Keratinocyte (primary cell): ENCODE measurements around the gene CERKL. TPM values are rescaled to one million over a fixed set of nuclear protein-coding genes. Genes with fewer than 3 reads are reported as not detected.
A peak's percentile ranks its signal among the peaks of the same experiment; 100 is the strongest.

Experiments
- DNase-seq: peaks from one replicate; pipeline ENCODE4 v3.0.0-alpha.2; 2011; ENCODE audit warnings: low read depth, missing footprints, low spot score
- FAIRE-seq: peaks from 2 replicates; lab custom pipeline; 2011; peaks lifted over from hg19 to GRCh38; lab: Jason Lieb, UNC
- H2AFZ ChIP-seq: 2 replicates; pipeline ENCODE4 v1.6.0; 2012; ENCODE audit warnings: low read length, control low read depth, inconsistent platforms; ENCODE audit not compliant: control insufficient read depth
- H3K27ac ChIP-seq: 2 replicates; pipeline ENCODE4 v1.5.1; 2011; ENCODE audit warnings: low read length; ENCODE audit not compliant: control insufficient read depth, insufficient read depth
- H3K27me3 ChIP-seq: 3 replicates; pipeline ENCODE4 v1.6.0; 2011; ENCODE audit warnings: low read length; ENCODE audit not compliant: control insufficient read depth, insufficient read depth; ENCODE audit errors: extremely low read depth
- H3K36me3 ChIP-seq, 2 experiments: 2 replicates in 1 of 2; 3 replicates in 1 of 2; pipeline ENCODE4 v1.5.1; 2011; ENCODE audit warnings: low read length in 2 of 2, mild to moderate bottlenecking in 1 of 2; ENCODE audit not compliant: control insufficient read depth in 2 of 2, insufficient read depth in 2 of 2; ENCODE audit errors: extremely low read depth in 1 of 2
- H3K4me1 ChIP-seq: 3 replicates; pipeline ENCODE4 v1.5.1; 2011; ENCODE audit warnings: low read length; ENCODE audit not compliant: control insufficient read depth, insufficient read depth; ENCODE audit errors: extremely low read depth
- H3K4me2 ChIP-seq: 3 replicates; pipeline ENCODE4 v1.6.0; 2011; ENCODE audit warnings: low read depth, low read length; ENCODE audit not compliant: control insufficient read depth, insufficient read depth; ENCODE audit errors: extremely low read depth
- H3K4me3 ChIP-seq, 3 experiments: fragments of 200-600 bp in 1 of 3; sonication (generic) in 1 of 3; 2 replicates in 2 of 3; 3 replicates in 1 of 3; pipeline ENCODE4 v1.5.1; 2011 to 2016; ENCODE audit warnings: low read length in 3 of 3, mild to moderate bottlenecking in 3 of 3, control low read depth in 2 of 3, inconsistent platforms in 1 of 3, low read depth in 1 of 3, mixed read lengths in 1 of 3, mixed run types in 1 of 3, moderate library complexity in 1 of 3; ENCODE audit not compliant: control insufficient read depth in 2 of 3, insufficient read depth in 2 of 3; ENCODE audit errors: extremely low read depth in 1 of 3
- H3K79me2 ChIP-seq: 2 replicates; pipeline ENCODE4 v1.6.0; 2012; ENCODE audit warnings: low read length; ENCODE audit not compliant: control insufficient read depth, insufficient read depth
- H3K9ac ChIP-seq: 3 replicates; pipeline ENCODE4 v1.6.0; 2011; ENCODE audit warnings: low read length; ENCODE audit not compliant: control insufficient read depth, insufficient read depth; ENCODE audit errors: extremely low read depth
- H3K9me1 ChIP-seq: 3 replicates; pipeline ENCODE4 v1.6.0; 2011; ENCODE audit warnings: low read length; ENCODE audit not compliant: control insufficient read depth, insufficient read depth; ENCODE audit errors: extremely low read depth
- H3K9me3 ChIP-seq: 2 replicates; pipeline ENCODE4 v1.5.1; 2012; ENCODE audit warnings: low read depth, low read length; ENCODE audit not compliant: control insufficient read depth
- H4K20me1 ChIP-seq: 3 replicates; pipeline ENCODE4 v1.6.0; 2011; ENCODE audit warnings: low read length; ENCODE audit not compliant: control insufficient read depth, insufficient read depth; ENCODE audit errors: extremely low read depth
- EZH2 ChIP-seq: IDR thresholded peaks from one replicate; pipeline ENCODE4 v1.6.1; 2012; ENCODE audit warnings: inconsistent platforms, mild to moderate bottlenecking, low read length, moderate library complexity
- dilution Hi-C: fragments of 300-500 bp; cut with MboI; formaldehyde crosslinking; loops from one replicate; pipeline ENCODE4 v1.7.0; 2020; ENCODE audit warnings: low sequenced_read_pairs; ENCODE audit not compliant: extremely low pct_ligation_motif_present
- polyA plus RNA-seq, 5 experiments: library from polyadenylated mRNA; depleted of rRNA in 3 of 5; stranded (reverse) in 3 of 5; stranded (forward) in 1 of 5; unstranded in 1 of 5; fragments of >200 nt; gene quantifications; 1 replicate in 1 of 5; 2 replicates in 3 of 5; 3 replicates in 1 of 5; pipeline versions ENCODE4 v1.2.1 to v1.2.3, GENCODE V29; 2011 to 2012; ENCODE audit warnings: missing spikeins in 2 of 5, low read depth in 1 of 5, low replicate concordance in 1 of 5
- TF ChIP-seq, protein P1 (sequence below), 3 experiments: IDR thresholded peaks in 1 of 3; conservative IDR thresholded peaks in 1 of 3; optimal IDR thresholded peaks in 1 of 3; 2 replicates in 2 of 3; 3 replicates in 1 of 3; pipeline versions ENCODE3 to v1.5.1; 2011; ENCODE audit warnings: low read length in 3 of 3, mild to moderate bottlenecking in 3 of 3, moderate library complexity in 2 of 3, control low read depth in 1 of 3, inconsistent platforms in 1 of 3; ENCODE audit not compliant: insufficient read depth in 2 of 3; ENCODE audit errors: extremely low read depth in 1 of 3

The CERKL gene
- polyA plus RNA-seq, 1 donor (not counting 4 experiments of a cell fraction or from before 2014, with no cell fraction given), result 0.03 TPM

DNA sequence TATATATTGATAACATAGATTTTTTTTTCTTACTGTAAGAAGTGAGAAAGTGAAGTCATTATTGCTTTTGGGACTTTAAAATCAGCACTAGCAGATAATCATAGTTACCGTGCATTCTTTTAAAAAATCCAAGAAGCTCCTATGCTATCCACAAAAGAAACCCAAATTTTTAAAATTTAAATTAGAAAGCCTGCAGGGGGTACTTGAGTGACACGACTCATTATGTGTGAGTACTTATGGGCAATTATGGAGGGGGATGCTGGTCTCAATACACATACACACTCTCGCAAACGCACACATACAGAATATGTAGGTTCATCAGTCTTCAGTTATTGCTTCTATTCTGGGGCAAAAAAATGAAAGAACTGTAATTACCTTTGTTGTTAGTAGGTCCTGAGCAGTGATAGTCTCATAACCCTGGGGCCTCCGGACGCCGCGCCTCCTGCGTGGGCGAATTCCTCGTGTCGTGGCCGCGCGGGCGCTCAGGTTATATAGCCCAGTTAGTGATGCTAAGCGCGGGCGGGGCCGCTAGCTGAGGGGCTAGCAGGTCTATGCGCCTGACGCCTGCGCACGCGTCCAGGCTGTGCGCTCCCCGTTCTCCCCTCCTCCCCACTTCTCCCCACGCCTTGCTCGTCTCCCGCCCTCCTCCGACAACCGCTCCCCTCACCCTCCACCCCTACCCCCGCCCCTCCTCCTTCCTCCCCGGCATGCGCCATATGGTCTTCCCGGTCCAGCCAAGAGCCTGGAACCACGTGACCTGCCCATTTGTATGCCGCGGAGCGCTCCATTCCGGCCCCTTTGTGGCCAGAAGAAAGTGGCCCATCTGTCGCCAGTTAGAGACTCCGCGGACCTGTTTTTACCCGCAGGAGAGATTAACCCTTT lies 23.4 kb upstream of the CERKL start, which contains the start of gene NEUROD1:
NEUROD1 (minus strand) TSS at position 463 of the 882 bp plus-strand sequence. CDS start 1,657 bp downstream, outside the sequence.
- H4K20me1 ChIP-seq, result no peaks in the 10 kb centered on the region
- no peak for TF ChIP-seq EZH2
- TF ChIP-seq, protein P1, sequence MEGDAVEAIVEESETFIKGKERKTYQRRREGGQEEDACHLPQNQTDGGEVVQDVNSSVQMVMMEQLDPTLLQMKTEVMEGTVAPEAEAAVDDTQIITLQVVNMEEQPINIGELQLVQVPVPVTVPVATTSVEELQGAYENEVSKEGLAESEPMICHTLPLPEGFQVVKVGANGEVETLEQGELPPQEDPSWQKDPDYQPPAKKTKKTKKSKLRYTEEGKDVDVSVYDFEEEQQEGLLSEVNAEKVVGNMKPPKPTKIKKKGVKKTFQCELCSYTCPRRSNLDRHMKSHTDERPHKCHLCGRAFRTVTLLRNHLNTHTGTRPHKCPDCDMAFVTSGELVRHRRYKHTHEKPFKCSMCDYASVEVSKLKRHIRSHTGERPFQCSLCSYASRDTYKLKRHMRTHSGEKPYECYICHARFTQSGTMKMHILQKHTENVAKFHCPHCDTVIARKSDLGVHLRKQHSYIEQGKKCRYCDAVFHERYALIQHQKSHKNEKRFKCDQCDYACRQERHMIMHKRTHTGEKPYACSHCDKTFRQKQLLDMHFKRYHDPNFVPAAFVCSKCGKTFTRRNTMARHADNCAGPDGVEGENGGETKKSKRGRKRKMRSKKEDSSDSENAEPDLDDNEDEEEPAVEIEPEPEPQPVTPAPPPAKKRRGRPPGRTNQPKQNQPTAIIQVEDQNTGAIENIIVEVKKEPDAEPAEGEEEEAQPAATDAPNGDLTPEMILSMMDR (optimal IDR thresholded peaks at IDR 0.05 in 1 of 3, IDR thresholded peaks at IDR 0.05 in 1 of 3, conservative IDR thresholded peaks at IDR 0.05 in 1 of 3; ENCODE audit: extremely low read depth in 1 of 3, insufficient read depth in 2 of 3, low read length in 3 of 3), result no peak
- no peak within 1 kb of the TSS for H2AFZ ChIP-seq
- no peak for FAIRE-seq
- dilution Hi-C loops, result no loop called here
- H3K9me1 ChIP-seq, result no peaks in the 10 kb centered on the region
- H3K4me1 ChIP-seq, result peaks cover 6% of the 10 kb centered on the region
- no peak for DNase-seq
- H3K9ac ChIP-seq, result no peak within 1 kb of the TSS
- no peaks in the 10 kb centered on the region for H3K36me3 ChIP-seq
- no peak within 1 kb of the TSS for H3K27ac ChIP-seq
- H3K4me3 ChIP-seq, result peak within 1 kb of the TSS in 1 of 3 experiments; percentile 17
- no peaks in the 10 kb centered on the region for H3K9me3 ChIP-seq
- peaks cover 78% of the 10 kb centered on the region for H3K27me3 ChIP-seq
- H3K79me2 ChIP-seq, result no peaks in the 10 kb centered on the region
- H3K4me2 ChIP-seq, result peak within 1 kb of the TSS; percentile 59

DNA sequence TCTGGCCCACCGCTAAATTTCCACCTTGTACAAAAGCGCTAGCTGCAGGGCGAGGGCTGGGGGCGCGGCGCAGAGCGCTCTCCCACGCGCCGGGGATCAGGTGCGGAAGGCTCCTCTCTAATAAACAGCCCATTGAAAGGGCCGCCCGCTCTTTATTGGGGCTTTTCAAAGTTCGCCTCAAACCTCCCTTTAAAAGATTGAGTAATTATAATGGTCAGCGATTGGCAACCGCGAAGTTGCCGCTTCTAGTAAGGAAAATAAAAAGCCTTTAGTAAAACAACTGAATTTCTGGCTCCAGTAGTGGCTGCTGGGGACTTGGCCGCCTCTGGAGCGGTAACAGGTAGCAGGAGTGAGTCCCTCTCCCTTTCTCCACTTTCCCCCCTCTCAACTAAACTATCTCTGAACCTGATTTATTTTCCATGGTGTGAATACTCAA lies 22.7 kb upstream of the CERKL start:
- dilution Hi-C loops, result no loop called here
- Histone ChIP-seq H3K36me3 (no peaks in the 10 kb centered on the region), H3K27ac (no peak overlapping the region), H2AFZ (no peak overlapping the region), H3K4me2 (no peak overlapping the region), H3K9me3 (no peaks in the 10 kb centered on the region), H3K9ac (no peak overlapping the region), H3K4me1 (peaks cover 6% of the 10 kb centered on the region), H3K79me2 (no peaks in the 10 kb centered on the region), H3K9me1 (no peaks in the 10 kb centered on the region), H3K27me3 (peaks cover 73% of the 10 kb centered on the region), H4K20me1 (no peaks in the 10 kb centered on the region), H3K4me3 (no peak overlapping the region)
- TF ChIP-seq, protein P1 (optimal IDR thresholded peaks at IDR 0.05 in 1 of 3, IDR thresholded peaks at IDR 0.05 in 1 of 3, conservative IDR thresholded peaks at IDR 0.05 in 1 of 3; ENCODE audit: extremely low read depth in 1 of 3, insufficient read depth in 2 of 3, low read length in 3 of 3), result no peak
- peak; percentile 28 for TF ChIP-seq EZH2
- DNase-seq (no peak), FAIRE-seq (no peak)
